T-cell (primary cell): ENCODE results near the gene BLM. TPM values are rescaled to one million over a fixed set of nuclear protein-coding genes. Genes with fewer than 3 reads are reported as not detected.

Source experiments
- ATAC-seq, 4 experiments: fragments of 200-7000 bp in 3 of 4; fragments of 150-1000 bp in 1 of 4; cut with Tn5 transposase; replicated peaks in 1 of 4; 1 replicate in 3 of 4; 2 replicates in 1 of 4; pipeline ENCODE4 v1.10.0; 2021; ENCODE audit warnings: moderate library complexity in 3 of 4, mild to moderate bottlenecking in 2 of 4, moderate number of reproducible peaks in 1 of 4
- CTCF ChIA-PET, 2 donors: fragments of 300-600 bp; sonication (Branson Sonifier 250); formaldehyde crosslinking; loops; one replicate each; lab custom pipeline; 2022; ENCODE audit warnings: antibody characterized with exemption in 2 of 2; lab: Charles Lee
- POLR2A ChIA-PET, 2 donors: fragments of 300-600 bp; sonication (Branson Sonifier 250); formaldehyde crosslinking; loops; one replicate each; lab custom pipeline; 2022; ENCODE audit warnings: antibody characterized with exemption in 2 of 2; lab: Charles Lee
- DNase-seq, 35 experiments: peaks; one replicate each; pipeline versions ENCODE4 v3.0.0 to v3.0.0-alpha.2; 2013 to 2023
- H3K27ac ChIP-seq: one replicate; pipeline ENCODE4 v1.5.1; 2013; ENCODE audit warnings: low read length
- H3K27me3 ChIP-seq, 2 experiments: replicated peaks in 1 of 2; 1 replicate in 1 of 2; 2 replicates in 1 of 2; pipeline versions ENCODE4 v1.6.1 to v1.7.0; 2013; ENCODE audit warnings: low read length in 1 of 2, mixed read lengths in 1 of 2; ENCODE audit not compliant: control insufficient read depth in 2 of 2, insufficient read depth in 2 of 2; ENCODE audit errors: extremely low read depth in 1 of 2
- H3K36me3 ChIP-seq, 2 donors: 1 replicate in 1 of 2; 2 replicates in 1 of 2; pipeline versions ENCODE4 v1.6.1 to v1.7.0; 2013; ENCODE audit warnings: low read length in 1 of 2; ENCODE audit not compliant: control insufficient read depth in 2 of 2, insufficient read depth in 1 of 2; ENCODE audit errors: extremely low read depth in 1 of 2
- H3K4me1 ChIP-seq, 2 experiments: 1 replicate in 1 of 2; 2 replicates in 1 of 2; pipeline versions ENCODE4 v1.6.1 to v1.7.0; 2013; ENCODE audit warnings: low read length in 2 of 2, mixed read lengths in 1 of 2; ENCODE audit not compliant: insufficient read depth in 2 of 2, control insufficient read depth in 1 of 2; ENCODE audit errors: extremely low read depth in 1 of 2
- H3K4me3 ChIP-seq, 2 donors: 1 replicate in 1 of 2; 2 replicates in 1 of 2; pipeline versions ENCODE4 v1.5.1 to v1.7.0; 2013; ENCODE audit warnings: mild to moderate bottlenecking in 2 of 2, low read length in 1 of 2, moderate library complexity in 1 of 2; ENCODE audit not compliant: control insufficient read depth in 1 of 2; ENCODE audit errors: extremely low read depth in 1 of 2
- H3K9me3 ChIP-seq: 2 replicates; pipeline ENCODE4 v1.7.0; 2013
- H3K27ac Mint-ChIP-seq, 2 donors: one replicate each; pipeline ENCODE4 v1.8.0; 2020 to 2021; ENCODE audit warnings: mild to moderate bottlenecking in 2 of 2, mixed read lengths in 2 of 2
- H3K27me3 Mint-ChIP-seq, 2 donors: one replicate each; pipeline ENCODE4 v1.8.0; 2021 to 2022; ENCODE audit warnings: mixed read lengths in 2 of 2
- H3K36me3 Mint-ChIP-seq: one replicate; pipeline ENCODE4 v1.8.0; 2021; ENCODE audit warnings: mixed read lengths
- H3K4me1 Mint-ChIP-seq, 3 donors: one replicate each; pipeline ENCODE4 v1.8.0; 2020 to 2022; ENCODE audit warnings: mixed read lengths in 3 of 3, mild to moderate bottlenecking in 1 of 3
- H3K4me3 Mint-ChIP-seq, 3 donors: one replicate each; pipeline ENCODE4 v1.8.0; 2020 to 2022; ENCODE audit warnings: mild to moderate bottlenecking in 3 of 3, mixed read lengths in 3 of 3, moderate library complexity in 3 of 3
- H3K9me3 Mint-ChIP-seq, 3 donors: one replicate each; pipeline ENCODE4 v1.8.0; 2020 to 2022; ENCODE audit warnings: mixed read lengths in 3 of 3
- WGBS: methylation state at CpG from one replicate; pipeline ENCODE4 v1.1.5; 2013; ENCODE audit warnings: missing lambda C conversion rate; ENCODE audit not compliant: insufficient coverage; 5-methylcytosine and 5-hydroxymethylcytosine counted together
- total RNA-seq, 35 experiments: library from RNA in 6 of 35; stranded (reverse) in 6 of 35; fragments of 120-200 nt in 1 of 35; gene quantifications; one replicate each; pipeline versions ENCODE4 v1.2.1 to v1.2.4 and lab custom pipeline; 2013 to 2026

BLM gene
- total RNA-seq, 5 donors from 2014 or later (not counting 1 experiment from before 2014, with no cell fraction given): 4.9 to 9.4 (median 6.2) TPM

GRCh38 chr15:90675464-90675863 lies 41.7 kb upstream of the BLM start:
- H3K4me1 ChIP-seq: peaks cover 13 to 17% of the 10 kb centered on the region in 2 experiments
- Mint-ChIP-seq H3K27me3 (no peaks in the 10 kb centered on the region), H3K9me3 (no peaks in the 10 kb centered on the region), H3K36me3 (no peaks in the 10 kb centered on the region), H3K4me3 (no peak overlapping the region), H3K27ac (no peak overlapping the region), H3K4me1 (peaks cover 23 to 27% (median 24%) of the 10 kb centered on the region in 3 donors)
- no peaks in the 10 kb centered on the region for H3K36me3 ChIP-seq
- ChIA-PET POLR2A (no interaction called here), CTCF (no interaction called here)
- H3K4me3 ChIP-seq: no peak overlapping the region
- H3K9me3 ChIP-seq: no peaks in the 10 kb centered on the region
- ATAC-seq (no peak), DNase-seq (no peak)
- H3K27me3 ChIP-seq: peaks cover 0 to 13% of the 10 kb centered on the region in 2 experiments
- no peak overlapping the region for H3K27ac ChIP-seq
- WGBS: 97% methylated on average over 3 of the region's 5 CpGs

- H3K9me3 Mint-ChIP-seq: no peaks in the 10 kb centered on the region
- H3K27ac Mint-ChIP-seq: peak overlapping the region; percentile 70 to 81
- ATAC-seq: peak; percentile 67 to 93 (median 90)
- H3K4me3 Mint-ChIP-seq: peak overlapping the region in 1 of 3 donors; percentile 49
- no peaks in the 10 kb centered on the region for H3K9me3 ChIP-seq
- H3K36me3 Mint-ChIP-seq: no peaks in the 10 kb centered on the region
- CTCF ChIA-PET: interaction anchor here in 1 of 2 donors (0.6 to 1.5 kb wide), 3 partner anchors 11 to 229 kb away, joined by 4 read pairs; no protein-coding TSS in a partner anchor
- WGBS: 82% methylated on average over 2 of the region's 12 CpGs
- peaks cover 0 to 12% of the 10 kb centered on the region in 2 experiments for H3K27me3 ChIP-seq
- POLR2A ChIA-PET: interaction anchor here in 1 of 2 donors (0.5 kb wide), 2 partner anchors 111 to 289 kb away, joined by 5 to 8 read pairs; no protein-coding TSS in a partner anchor
- peaks cover 13 to 17% of the 10 kb centered on the region in 2 experiments for H3K4me1 ChIP-seq
- H3K27ac ChIP-seq: no peak overlapping the region
- peak in 3 of 35 experiments; percentile 8 to 57 (median 23) for DNase-seq
- no peak overlapping the region for H3K4me3 ChIP-seq
- no peaks in the 10 kb centered on the region for H3K27me3 Mint-ChIP-seq
- H3K4me1 Mint-ChIP-seq: peaks cover 23 to 27% (median 24%) of the 10 kb centered on the region in 3 donors
- no peaks in the 10 kb centered on the region for H3K36me3 ChIP-seq
Measured at GRCh38 chr15:90677807-90678790, 39.0 kb upstream of the BLM start.

- Histone ChIP-seq H3K27ac (no peak overlapping the region), H3K36me3 (no peaks in the 10 kb centered on the region), H3K4me1 (peaks cover 13 to 17% of the 10 kb centered on the region in 2 experiments), H3K9me3 (no peaks in the 10 kb centered on the region), H3K4me3 (no peak overlapping the region), H3K27me3 (peaks cover 0 to 8% of the 10 kb centered on the region in 2 experiments)
- Mint-ChIP-seq H3K4me1 (peaks cover 27 to 35% (median 32%) of the 10 kb centered on the region in 3 donors), H3K27me3 (no peaks in the 10 kb centered on the region), H3K4me3 (no peak overlapping the region), H3K9me3 (no peaks in the 10 kb centered on the region), H3K27ac (no peak overlapping the region), H3K36me3 (no peaks in the 10 kb centered on the region)
- 100% methylated on average over 2 of the region's 3 CpGs for WGBS
- ATAC-seq (no peak), DNase-seq (no peak)
- POLR2A ChIA-PET: no interaction called here
- CTCF ChIA-PET: no interaction called here
Measured at GRCh38 chr15:90679959-90680358, 37.2 kb upstream of the BLM start.

GRCh38 chr15:90680371-90680935 lies 36.7 kb upstream of the BLM start:
- H3K36me3 Mint-ChIP-seq: no peaks in the 10 kb centered on the region
- Histone ChIP-seq H3K4me1 (peaks cover 13 to 19% of the 10 kb centered on the region in 2 experiments), H3K9me3 (no peaks in the 10 kb centered on the region), H3K4me3 (no peak overlapping the region), H3K27ac (no peak overlapping the region), H3K36me3 (no peaks in the 10 kb centered on the region), H3K27me3 (peaks cover 0 to 8% of the 10 kb centered on the region in 2 experiments)
- H3K27me3 Mint-ChIP-seq: no peaks in the 10 kb centered on the region
- DNase-seq: no peak
- no peak for ATAC-seq
- peaks cover 30 to 35% (median 34%) of the 10 kb centered on the region in 3 donors for H3K4me1 Mint-ChIP-seq
- H3K9me3 Mint-ChIP-seq: no peaks in the 10 kb centered on the region
- no peak overlapping the region for H3K4me3 Mint-ChIP-seq
- POLR2A ChIA-PET: no interaction called here
- H3K27ac Mint-ChIP-seq: no peak overlapping the region
- WGBS: 86% methylated on average over 2 of the region's 6 CpGs
- CTCF ChIA-PET: interaction anchor here in 1 of 2 donors (0.6 kb wide), 1 partner anchor 369 kb away, joined by 5 read pairs; no protein-coding TSS in a partner anchor

GRCh38 chr15:90681056-90681455 lies 36.1 kb upstream of the BLM start:
- no peaks in the 10 kb centered on the region for H3K9me3 ChIP-seq
- no peaks in the 10 kb centered on the region for H3K36me3 Mint-ChIP-seq
- peaks cover 0 to 8% of the 10 kb centered on the region in 2 experiments for H3K27me3 ChIP-seq
- H3K27ac ChIP-seq: no peak overlapping the region
- no peak overlapping the region for H3K4me3 ChIP-seq
- ATAC-seq (no peak), DNase-seq (no peak)
- no peaks in the 10 kb centered on the region for H3K9me3 Mint-ChIP-seq
- ChIA-PET POLR2A (no interaction called here), CTCF (interaction anchor here in 1 of 2 donors (0.6 kb wide), 1 partner anchor 370 kb away, joined by 5 read pairs; no protein-coding TSS in a partner anchor)
- no peak overlapping the region for H3K27ac Mint-ChIP-seq
- H3K4me3 Mint-ChIP-seq: no peak overlapping the region
- H3K27me3 Mint-ChIP-seq: no peaks in the 10 kb centered on the region
- H3K4me1 ChIP-seq: peaks cover 19 to 25% of the 10 kb centered on the region in 2 experiments
- WGBS: 80% methylated on average over 1 of the region's 1 CpG
- peaks cover 34 to 39% (median 39%) of the 10 kb centered on the region in 3 donors for H3K4me1 Mint-ChIP-seq
- no peaks in the 10 kb centered on the region for H3K36me3 ChIP-seq

- Histone ChIP-seq H3K27me3 (peaks cover 0 to 8% of the 10 kb centered on the region in 2 experiments), H3K36me3 (no peaks in the 10 kb centered on the region), H3K4me1 (peaks cover 23 to 25% of the 10 kb centered on the region in 2 experiments), H3K4me3 (no peak overlapping the region), H3K9me3 (no peaks in the 10 kb centered on the region), H3K27ac (no peak overlapping the region)
- Mint-ChIP-seq H3K27me3 (no peaks in the 10 kb centered on the region), H3K4me3 (no peak overlapping the region), H3K4me1 (peaks cover 38 to 43% (median 43%) of the 10 kb centered on the region in 3 donors), H3K27ac (no peak overlapping the region), H3K36me3 (no peaks in the 10 kb centered on the region), H3K9me3 (no peaks in the 10 kb centered on the region)
- 88% methylated on average over 7 of the region's 9 CpGs for WGBS
- POLR2A ChIA-PET: interaction anchor here in 1 of 2 donors (0.6 kb wide), 1 partner anchor 17 kb away, joined by 4 read pairs; no protein-coding TSS in a partner anchor
- ATAC-seq (no peak), DNase-seq (no peak)
- CTCF ChIA-PET: interaction anchor here in 1 of 2 donors (0.6 kb wide), 1 partner anchor 370 kb away, joined by 5 read pairs; no protein-coding TSS in a partner anchor
Measured at GRCh38 chr15:90681480-90681879, 35.7 kb upstream of the BLM start.
